Bronchial epithelial cell (primary cell): ENCODE measurements around the gene TENM4. TPM values are rescaled to one million over a fixed set of nuclear protein-coding genes. Genes with fewer than 3 reads are reported as not detected.

ENCODE experiments used
- DNase-seq: peaks from one replicate; pipeline ENCODE4 v3.0.0-alpha.2; 2010; ENCODE audit warnings: low read depth
- FAIRE-seq: peaks from 2 replicates; lab custom pipeline; 2011; peaks lifted over from hg19 to GRCh38; lab: Jason Lieb, UNC
- H3K27me3 ChIP-seq: 2 replicates; pipeline ENCODE4 v1.5.1; 2011; ENCODE audit warnings: low read length; ENCODE audit not compliant: control insufficient read depth, insufficient read depth
- H3K36me3 ChIP-seq: 2 replicates; pipeline ENCODE4 v1.5.1; 2011; ENCODE audit warnings: low read length; ENCODE audit not compliant: control insufficient read depth, insufficient read depth
- H3K4me3 ChIP-seq: 2 replicates; pipeline ENCODE4 v1.5.1; 2011; ENCODE audit warnings: mild to moderate bottlenecking, low read depth, low read length, control low read depth
- total RNA-seq: library from RNA; depleted of rRNA; stranded (reverse); fragments of >200 nt; gene quantifications from 2 replicates; pipeline ENCODE4 v1.2.1, GENCODE V29; 2014
- TF ChIP-seq, protein P1 (sequence below): IDR thresholded peaks from 2 replicates; pipeline ENCODE4 v1.5.1; 2011; ENCODE audit warnings: mild to moderate bottlenecking, moderate library complexity, low read length, control low read depth, inconsistent platforms; ENCODE audit not compliant: insufficient read depth, severe bottlenecking

TENM4 gene
- total RNA-seq, 1 donor from 2014 or later = 6.1 TPM

DNA sequence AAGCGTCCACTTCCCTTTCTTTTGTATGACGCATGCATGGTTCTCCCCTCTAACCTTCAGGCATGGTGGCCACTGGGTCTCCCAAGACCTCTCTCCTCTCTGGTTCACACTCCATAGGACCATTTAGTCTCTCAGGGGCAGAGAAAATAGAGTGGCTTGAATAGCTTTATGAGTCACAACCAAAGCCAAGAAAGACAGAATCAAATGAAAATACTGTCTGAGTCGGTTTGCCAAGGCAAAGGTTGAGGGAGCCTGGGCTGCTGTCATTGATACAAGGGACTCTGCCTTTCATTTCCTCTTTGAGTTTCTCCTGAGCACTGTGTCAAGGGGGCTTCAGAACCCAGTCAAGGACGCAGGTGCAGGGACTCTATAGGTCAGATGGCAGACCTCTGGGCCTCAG is 44.2 kb downstream of the TENM4 start:
- no peak for FAIRE-seq
- no peaks in the 10 kb centered on the region for H3K27me3 ChIP-seq
- H3K36me3 ChIP-seq = no peaks in the 10 kb centered on the region
- TF ChIP-seq, protein P1, sequence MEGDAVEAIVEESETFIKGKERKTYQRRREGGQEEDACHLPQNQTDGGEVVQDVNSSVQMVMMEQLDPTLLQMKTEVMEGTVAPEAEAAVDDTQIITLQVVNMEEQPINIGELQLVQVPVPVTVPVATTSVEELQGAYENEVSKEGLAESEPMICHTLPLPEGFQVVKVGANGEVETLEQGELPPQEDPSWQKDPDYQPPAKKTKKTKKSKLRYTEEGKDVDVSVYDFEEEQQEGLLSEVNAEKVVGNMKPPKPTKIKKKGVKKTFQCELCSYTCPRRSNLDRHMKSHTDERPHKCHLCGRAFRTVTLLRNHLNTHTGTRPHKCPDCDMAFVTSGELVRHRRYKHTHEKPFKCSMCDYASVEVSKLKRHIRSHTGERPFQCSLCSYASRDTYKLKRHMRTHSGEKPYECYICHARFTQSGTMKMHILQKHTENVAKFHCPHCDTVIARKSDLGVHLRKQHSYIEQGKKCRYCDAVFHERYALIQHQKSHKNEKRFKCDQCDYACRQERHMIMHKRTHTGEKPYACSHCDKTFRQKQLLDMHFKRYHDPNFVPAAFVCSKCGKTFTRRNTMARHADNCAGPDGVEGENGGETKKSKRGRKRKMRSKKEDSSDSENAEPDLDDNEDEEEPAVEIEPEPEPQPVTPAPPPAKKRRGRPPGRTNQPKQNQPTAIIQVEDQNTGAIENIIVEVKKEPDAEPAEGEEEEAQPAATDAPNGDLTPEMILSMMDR = no peak
- no peak for DNase-seq
- H3K4me3 ChIP-seq = no peak overlapping the region

DNA sequence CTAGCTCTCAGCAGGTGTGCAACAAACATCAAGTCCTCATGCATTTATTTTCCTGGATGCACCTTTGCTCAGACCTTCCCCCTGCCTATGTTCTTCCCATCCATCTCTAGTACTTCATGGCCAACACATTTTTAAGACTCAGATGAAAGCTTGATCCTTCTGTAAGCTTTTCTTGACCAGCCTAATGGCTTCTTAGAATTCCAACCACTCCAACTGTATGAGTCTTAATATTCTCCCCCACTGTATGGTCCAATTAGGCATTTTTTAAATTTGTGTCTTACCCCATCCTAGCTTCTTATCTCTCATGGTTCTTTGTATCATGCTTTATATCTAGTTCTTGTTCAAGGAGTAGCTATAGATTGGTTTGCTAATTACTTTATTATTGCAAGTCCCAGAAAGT is 44.8 kb downstream of the TENM4 start:
- no peak for FAIRE-seq
- Histone ChIP-seq H3K4me3 (no peak overlapping the region), H3K36me3 (no peaks in the 10 kb centered on the region), H3K27me3 (no peaks in the 10 kb centered on the region)
- no peak for DNase-seq
- TF ChIP-seq, protein P1 = no peak

DNA sequence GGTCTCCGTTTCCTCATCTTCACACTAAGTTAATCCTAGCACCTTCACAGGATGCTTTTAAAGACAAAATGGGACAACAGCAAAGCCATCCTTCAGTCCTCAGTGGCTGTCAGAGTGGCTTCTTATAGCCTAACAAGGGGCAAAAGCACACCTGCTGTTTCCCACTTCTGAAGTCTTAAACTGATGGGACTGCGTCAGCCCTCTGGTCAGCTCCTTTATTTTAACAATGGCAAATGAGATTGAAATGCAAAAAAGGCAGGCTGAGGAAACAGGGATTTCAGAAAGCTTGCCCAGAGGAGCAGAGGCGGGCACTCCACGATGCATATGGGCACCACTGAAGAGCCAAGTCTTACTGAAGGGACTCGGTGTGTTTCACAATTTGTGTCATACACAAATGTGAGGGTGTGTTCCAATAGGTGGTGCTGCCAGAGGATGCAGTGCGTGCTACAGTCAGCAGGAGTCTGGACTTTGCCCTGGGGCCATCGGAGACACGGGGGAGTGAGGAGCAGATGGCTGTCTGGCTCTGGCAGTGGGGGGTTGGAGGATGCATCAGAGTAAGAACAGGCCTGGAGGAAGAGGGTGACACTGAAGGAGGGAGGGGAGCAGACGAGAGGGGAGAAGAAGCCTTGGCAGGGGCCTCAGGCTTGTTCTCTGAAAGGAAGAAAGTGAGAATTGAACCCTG is 47.3 kb downstream of the TENM4 start:
- Histone ChIP-seq H3K36me3 (no peaks in the 10 kb centered on the region), H3K4me3 (no peak overlapping the region), H3K27me3 (no peaks in the 10 kb centered on the region)
- DNase-seq (no peak), FAIRE-seq (no peak)
- TF ChIP-seq, protein P1 = no peak

DNA sequence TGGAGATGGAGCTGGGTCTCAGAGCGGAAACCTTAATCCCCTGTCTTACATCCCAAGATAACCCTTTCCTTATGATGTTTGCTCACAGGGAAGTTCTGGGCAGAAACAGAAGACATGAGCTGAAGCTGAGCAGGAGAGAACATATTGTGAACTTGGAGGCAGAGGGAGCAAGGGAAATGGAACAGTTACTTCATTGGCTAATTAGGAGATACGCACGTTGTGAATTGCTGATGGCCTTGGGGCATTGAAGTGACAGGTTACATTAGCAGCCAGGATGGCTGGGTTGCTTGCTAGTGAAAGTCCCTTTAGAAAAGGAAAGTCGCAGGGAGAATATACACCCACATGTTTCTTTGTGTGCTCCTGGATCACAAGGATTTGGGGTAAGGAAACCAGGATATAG is 48.7 kb downstream of the TENM4 start:
- Histone ChIP-seq H3K27me3 (no peaks in the 10 kb centered on the region), H3K4me3 (no peak overlapping the region), H3K36me3 (no peaks in the 10 kb centered on the region)
- TF ChIP-seq, protein P1 = no peak
- DNase-seq (no peak), FAIRE-seq (no peak)

DNA sequence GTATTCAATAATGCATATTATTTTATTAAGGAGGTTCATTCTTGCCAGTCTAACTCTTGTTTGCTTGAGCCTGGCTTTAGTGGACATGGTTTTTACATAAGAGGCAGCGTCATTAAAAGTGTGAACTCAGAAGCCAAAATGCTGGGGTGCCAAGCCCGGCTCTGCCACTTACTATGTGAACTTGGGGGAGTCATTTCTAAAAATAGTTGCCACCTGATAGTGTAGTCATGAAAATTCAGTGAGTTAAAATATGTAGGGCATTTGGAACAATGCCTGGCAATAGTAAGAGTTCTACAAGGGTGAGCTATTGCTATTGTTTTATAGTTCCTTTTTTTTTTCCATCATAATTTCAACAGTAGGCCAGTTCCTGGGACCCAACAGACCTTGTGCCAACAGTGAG is 49.9 kb downstream of the TENM4 start:
- Histone ChIP-seq H3K4me3 (no peak overlapping the region), H3K36me3 (no peaks in the 10 kb centered on the region), H3K27me3 (no peaks in the 10 kb centered on the region)
- DNase-seq (no peak), FAIRE-seq (no peak)
- TF ChIP-seq, protein P1 = no peak

DNA sequence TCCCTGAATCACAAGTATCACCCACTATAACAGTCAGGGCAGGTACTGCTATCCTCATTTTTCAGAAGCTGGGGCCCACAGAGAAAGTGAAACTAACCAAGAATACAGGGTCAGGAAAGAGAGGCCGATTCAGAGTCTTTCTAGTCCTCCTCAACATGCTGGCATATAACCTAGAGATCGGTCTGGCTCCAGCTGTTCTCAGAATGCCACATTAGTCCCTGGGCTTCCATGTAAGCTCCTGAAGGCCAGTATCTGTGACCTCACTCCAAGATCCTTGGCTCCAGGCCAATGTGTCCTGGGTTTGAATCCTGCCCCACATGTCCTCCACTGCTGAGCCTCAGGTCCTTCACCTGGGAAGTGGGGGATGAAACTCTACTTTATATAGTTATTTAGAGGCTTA is 50.4 kb downstream of the TENM4 start:
- Histone ChIP-seq H3K27me3 (no peaks in the 10 kb centered on the region), H3K36me3 (no peaks in the 10 kb centered on the region), H3K4me3 (no peak overlapping the region)
- DNase-seq (no peak), FAIRE-seq (no peak)
- TF ChIP-seq, protein P1 = no peak
